H1 (cell line): ENCODE measurements around the gene IGSF5. TPM values are rescaled to one million over a fixed set of nuclear protein-coding genes. Genes with fewer than 3 reads are reported as not detected.

ENCODE experiments used
- CTCF ChIA-PET: fragments of 300-600 bp; sonication (Branson Sonifier 250); formaldehyde crosslinking; loops from one replicate; lab custom pipeline; 2021; ENCODE audit not compliant: partially characterized antibody; lab: Charles Lee
- POLR2A ChIA-PET: fragments of 300-600 bp; sonication (Branson Sonifier 250); formaldehyde crosslinking; loops from one replicate; lab custom pipeline; 2021; ENCODE audit warnings: inconsistent platforms; ENCODE audit not compliant: partially characterized antibody; lab: Charles Lee
- DNase-seq, 2 experiments: peaks; one replicate each; pipeline versions ENCODE4 v3.0.0 to v3.0.0-alpha.2; 2010 to 2022; ENCODE audit warnings: low spot score in 2 of 2, low read depth in 1 of 2, mixed read lengths in 1 of 2
- FAIRE-seq: peaks from 2 replicates; lab custom pipeline; 2011; peaks lifted over from hg19 to GRCh38; lab: Jason Lieb, UNC
- H2AFZ ChIP-seq: 2 replicates; pipeline ENCODE4 v1.8.1; 2012; ENCODE audit warnings: low read length, inconsistent platforms
- H2AK5ac ChIP-seq: 2 replicates; pipeline ENCODE4 v1.6.1; 2013; ENCODE audit warnings: low read depth, low read length
- H2BK120ac ChIP-seq: replicated peaks from 2 replicates; pipeline ENCODE3; 2013; ENCODE audit warnings: low read depth, low read length, inconsistent platforms
- H2BK12ac ChIP-seq: 2 replicates; pipeline ENCODE4 v1.6.1; 2013; ENCODE audit warnings: low read depth, low read length
- H2BK15ac ChIP-seq: 2 replicates; pipeline ENCODE4 v1.6.1; 2013; ENCODE audit warnings: low read length
- H2BK20ac ChIP-seq: 2 replicates; pipeline ENCODE4 v1.6.1; 2013; ENCODE audit warnings: low read length
- H2BK5ac ChIP-seq: 2 replicates; pipeline ENCODE4 v1.6.1; 2013; ENCODE audit warnings: low read depth, low read length
- H3K14ac ChIP-seq: 2 replicates; pipeline ENCODE4 v1.6.1; 2013; ENCODE audit warnings: inconsistent platforms; ENCODE audit not compliant: insufficient read length
- H3K18ac ChIP-seq: 2 replicates; pipeline ENCODE4 v1.6.1; 2013; ENCODE audit warnings: low read length; ENCODE audit errors: extremely low read depth
- H3K23ac ChIP-seq: 2 replicates; pipeline ENCODE4 v1.6.1; 2013; ENCODE audit warnings: inconsistent platforms; ENCODE audit not compliant: insufficient read length
- H3K23me2 ChIP-seq: 2 replicates; pipeline ENCODE4 v1.6.1; 2013; ENCODE audit warnings: low read depth, low read length
- H3K27ac ChIP-seq: 2 replicates; pipeline ENCODE4 v1.6.1; 2011; ENCODE audit warnings: low read depth, low read length, inconsistent platforms
- H3K27me3 ChIP-seq, 4 experiments: replicated peaks in 1 of 4; 1 replicate in 1 of 4; 2 replicates in 3 of 4; pipeline versions ENCODE4 v1.6.1 to v1.8.1; 2011 to 2013; ENCODE audit warnings: low read length in 3 of 4, mild to moderate bottlenecking in 3 of 4, inconsistent platforms in 2 of 4, mixed read lengths in 2 of 4, moderate library complexity in 1 of 4; ENCODE audit not compliant: control insufficient read depth in 3 of 4, insufficient read depth in 3 of 4; ENCODE audit errors: extremely low read depth in 1 of 4
- H3K36me3 ChIP-seq, 4 experiments: 2 replicates each; pipeline versions ENCODE4 v1.6.1 to v1.8.1; 2011 to 2013; ENCODE audit warnings: mild to moderate bottlenecking in 4 of 4, low read length in 3 of 4, moderate library complexity in 2 of 4, control low read depth in 1 of 4, inconsistent platforms in 1 of 4; ENCODE audit not compliant: insufficient read depth in 4 of 4, control insufficient read depth in 2 of 4
- H3K4ac ChIP-seq: replicated peaks from 2 replicates; pipeline ENCODE3; 2013; ENCODE audit warnings: low read length, low read depth, mixed read lengths, inconsistent platforms; ENCODE audit not compliant: insufficient read length
- H3K4me1 ChIP-seq, 4 experiments: replicated peaks in 1 of 4; 1 replicate in 1 of 4; 2 replicates in 3 of 4; pipeline versions ENCODE4 v1.6.1 to v1.8.1; 2011 to 2013; ENCODE audit warnings: low read length in 3 of 4, inconsistent platforms in 2 of 4, mixed read lengths in 1 of 4; ENCODE audit not compliant: insufficient read depth in 4 of 4, control insufficient read depth in 3 of 4
- H3K4me2 ChIP-seq, 2 experiments: 2 replicates each; pipeline versions ENCODE4 v1.6.1 to v1.8.1; 2011 to 2013; ENCODE audit warnings: low read depth in 2 of 2, low read length in 2 of 2, control low read depth in 1 of 2, inconsistent platforms in 1 of 2, mild to moderate bottlenecking in 1 of 2; ENCODE audit not compliant: insufficient read depth in 1 of 2
- H3K4me3 ChIP-seq, 4 experiments: fragments of 200-600, 300-600 bp in 1 of 4; sonication (generic), shearing (Covaris generic), sonication (Bioruptor Twin) in 1 of 4; 2 replicates each; pipeline versions ENCODE4 v1.5.1 to v1.8.1; 2011 to 2016; ENCODE audit warnings: low read length in 4 of 4, low read depth in 3 of 4, control low read depth in 2 of 4, inconsistent platforms in 2 of 4, mild to moderate bottlenecking in 2 of 4, mixed read lengths in 1 of 4, moderate library complexity in 1 of 4; ENCODE audit not compliant: insufficient read depth in 2 of 4; ENCODE audit errors: extremely low read depth in 1 of 4
- H3K56ac ChIP-seq: replicated peaks from 2 replicates; pipeline ENCODE3; 2013; ENCODE audit warnings: low read depth, mild to moderate bottlenecking, mixed read lengths, low read length, inconsistent platforms; ENCODE audit not compliant: insufficient read length
- H3K79me1 ChIP-seq: 2 replicates; pipeline ENCODE4 v1.6.1; 2013; ENCODE audit warnings: low read depth, low read length, control low read depth
- H3K79me2 ChIP-seq, 2 experiments: 2 replicates each; pipeline versions ENCODE4 v1.6.1 to v1.8.1; 2012 to 2013; ENCODE audit warnings: low read length in 2 of 2, mild to moderate bottlenecking in 2 of 2, inconsistent platforms in 1 of 2; ENCODE audit not compliant: insufficient read depth in 2 of 2, control insufficient read depth in 1 of 2
- H3K9ac ChIP-seq, 4 experiments: replicated peaks in 1 of 4; 1 replicate in 1 of 4; 2 replicates in 3 of 4; pipeline versions ENCODE4 v1.6.1 to v1.8.1; 2011 to 2013; ENCODE audit warnings: low read depth in 3 of 4, low read length in 3 of 4, control low read depth in 2 of 4, mild to moderate bottlenecking in 2 of 4, moderate library complexity in 2 of 4, inconsistent platforms in 1 of 4; ENCODE audit errors: extremely low read depth in 1 of 4
- H3K9me3 ChIP-seq, 2 experiments: 2 replicates each; pipeline versions ENCODE4 v1.6.1 to v1.8.1; 2012 to 2013; ENCODE audit warnings: mild to moderate bottlenecking in 2 of 2, moderate library complexity in 2 of 2, control low read depth in 1 of 2, inconsistent platforms in 1 of 2, low read depth in 1 of 2, low read length in 1 of 2, mixed read lengths in 1 of 2; ENCODE audit not compliant: insufficient read depth in 2 of 2
- H4K20me1 ChIP-seq, 2 experiments: replicated peaks in 1 of 2; 2 replicates each; pipeline versions ENCODE3 to v1.8.1; 2011 to 2013; ENCODE audit warnings: inconsistent platforms in 2 of 2, low read length in 2 of 2, mild to moderate bottlenecking in 1 of 2; ENCODE audit not compliant: insufficient read depth in 2 of 2, control insufficient read depth in 1 of 2
- H4K5ac ChIP-seq: 2 replicates; pipeline ENCODE4 v1.6.1; 2013; ENCODE audit warnings: low read length, low read depth, mixed read lengths, inconsistent platforms; ENCODE audit not compliant: insufficient read length
- H4K8ac ChIP-seq: 2 replicates; pipeline ENCODE4 v1.8.0; 2013; ENCODE audit warnings: mild to moderate bottlenecking, moderate library complexity, low read length, inconsistent platforms; ENCODE audit not compliant: insufficient read depth; ENCODE audit errors: extremely low read depth
- H4K91ac ChIP-seq: replicated peaks from 2 replicates; pipeline ENCODE3; 2013; ENCODE audit warnings: low read length, mixed read lengths, inconsistent platforms; ENCODE audit not compliant: insufficient read length
- BRCA1 ChIP-seq: IDR thresholded peaks from 2 replicates; pipeline ENCODE4 v1.6.1; 2012; ENCODE audit warnings: low read depth, low read length, improper control_type of control experiment
- CTCF ChIP-seq, 3 experiments: IDR thresholded peaks; 1 replicate in 2 of 3; 2 replicates in 1 of 3; pipeline versions ENCODE4 v1.5.1 to v1.6.1; 2011; ENCODE audit warnings: low read length in 3 of 3, mild to moderate bottlenecking in 3 of 3, inconsistent platforms in 2 of 3, low read depth in 1 of 3, moderate library complexity in 1 of 3; ENCODE audit not compliant: insufficient read depth in 1 of 3; ENCODE audit errors: control extremely low read depth in 1 of 3
- GABPA ChIP-seq: IDR thresholded peaks from 2 replicates; pipeline ENCODE4 v1.6.1; 2011; ENCODE audit warnings: mild to moderate bottlenecking, low read length, moderate library complexity, borderline replicate concordance; ENCODE audit not compliant: insufficient read depth
- KDM4A ChIP-seq: IDR thresholded peaks from one replicate; pipeline ENCODE4 v1.7.1; 2012; ENCODE audit warnings: low read depth, mild to moderate bottlenecking, moderate library complexity, low read length, inconsistent platforms; ENCODE audit not compliant: severe bottlenecking
- KDM5A ChIP-seq: fragments of 200-600 bp; IDR thresholded peaks from 2 replicates; pipeline ENCODE4 v1.7.1; 2012; ENCODE audit warnings: mild to moderate bottlenecking, low read length, inconsistent platforms, mixed read lengths
- MAFK ChIP-seq: IDR thresholded peaks from 2 replicates; pipeline ENCODE4 v1.6.1; 2012; ENCODE audit warnings: low read depth, mild to moderate bottlenecking, improper control_type of control experiment, low read length
- POLR2A ChIP-seq, 2 experiments: IDR thresholded peaks; 1 replicate in 1 of 2; 2 replicates in 1 of 2; pipeline ENCODE4 v1.6.1; 2011; ENCODE audit warnings: low read depth in 2 of 2, low read length in 2 of 2, mild to moderate bottlenecking in 2 of 2; ENCODE audit errors: control extremely low read depth in 1 of 2
- POU5F1 ChIP-seq: IDR thresholded peaks from 2 replicates; pipeline ENCODE4 v1.6.1; 2011; ENCODE audit warnings: low read depth, mild to moderate bottlenecking, low read length, moderate library complexity
- RNF2 ChIP-seq: fragments of 200-900, 300-1000 bp; sonication (generic); IDR thresholded peaks from 2 replicates; pipeline ENCODE4 v1.7.1; 2016; ENCODE audit warnings: borderline replicate concordance, low read depth, mild to moderate bottlenecking, antibody characterized with exemption, low read length; ENCODE audit not compliant: poor library complexity, severe bottlenecking; ENCODE audit errors: missing control alignments
- SUZ12 ChIP-seq: fragments of 200-600 bp; sonication (generic); IDR thresholded peaks from 2 replicates; pipeline ENCODE4 v1.6.1; 2012; ENCODE audit warnings: mild to moderate bottlenecking, inconsistent platforms, low read length, moderate library complexity, mixed read lengths
- TAF1 ChIP-seq: IDR thresholded peaks from 2 replicates; pipeline ENCODE4 v1.6.1; 2011; ENCODE audit warnings: mild to moderate bottlenecking, low read depth, low read length
- ZNF274 ChIP-seq: IDR thresholded peaks from 2 replicates; pipeline ENCODE4 v1.7.0; 2012; ENCODE audit warnings: low read length, borderline replicate concordance; ENCODE audit errors: extremely low read depth
- WGBS, 2 experiments: shearing (Covaris generic) in 1 of 2; methylation state at CpG; one replicate each; pipeline versions ENCODE4 v1.1.6 to v1.1.7; 2013 to 2015; ENCODE audit warnings: low lambda C conversion rate in 2 of 2, mixed read lengths in 2 of 2, inconsistent platforms in 1 of 2, low coverage in 1 of 2, missing lambda C conversion rate in 1 of 2; ENCODE audit not compliant: insufficient replicate concordance in 2 of 2, insufficient coverage in 1 of 2, insufficient read length in 1 of 2; ENCODE audit errors: extremely low coverage in 1 of 2, missing lambda C conversion rate in 1 of 2; 5-methylcytosine and 5-hydroxymethylcytosine counted together
- polyA plus RNA-seq, 7 experiments: library from polyadenylated mRNA; depleted of rRNA in 3 of 7; stranded (reverse) in 5 of 7; unstranded in 2 of 7; fragments of >200 nt in 5 of 7; fragments of 200-250 nt in 2 of 7; gene quantifications; 1 replicate in 5 of 7; 2 replicates in 1 of 7; 4 replicates in 1 of 7; pipeline versions ENCODE4 v1.2.1 to v1.2.3, GENCODE V29; 2011 to 2013; ENCODE audit warnings: missing spikeins in 2 of 7, mixed read lengths in 2 of 7
- total RNA-seq: library from RNA; stranded (reverse); fragmentation: NEBNext Ultra II Directional; extraction: Animal tissue kit (Norgen Biotek cat#: 25700); gene quantifications from 2 replicates; pipeline ENCODE4 v1.2.1, GENCODE V29; 2021

Gene IGSF5
- total and polyA plus RNA-seq, 2 of the 8 experiments (the other 6 are each of a cell fraction or from before 2014, with no cell fraction given) = 4.4 to 5.4 TPM

DNA sequence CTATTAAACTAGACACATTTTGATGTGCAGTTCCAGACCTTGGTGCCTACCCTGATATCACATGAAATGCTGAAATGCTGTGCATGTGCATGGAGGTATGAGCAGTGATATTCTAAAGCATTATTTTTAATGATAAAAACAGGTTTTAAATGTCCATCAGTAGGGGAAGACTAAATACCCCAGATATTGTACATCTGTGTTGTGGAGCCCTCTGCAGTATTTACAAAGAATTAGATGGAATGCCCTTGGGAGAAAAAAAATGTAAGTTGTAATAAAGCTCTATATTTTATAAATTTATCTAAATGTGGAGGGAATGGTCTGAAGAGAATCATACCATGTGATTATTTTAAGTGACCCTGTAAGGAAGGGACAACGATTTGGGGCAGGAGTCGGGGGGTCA is 39.1 kb upstream of the IGSF5 start:
- no peak overlapping the region for H2AK5ac ChIP-seq
- no peaks in the 10 kb centered on the region for H3K36me3 ChIP-seq
- H3K4me1 ChIP-seq = peaks cover 3 to 12% (median 9%) of the 10 kb centered on the region in 4 experiments
- H2AFZ ChIP-seq = no peak overlapping the region
- CTCF ChIA-PET = interaction anchor here (0.9 to 3.0 kb wide), 4 partner anchors 9 to 188 kb away, joined by 3 to 13 read pairs (median 8); no protein-coding TSS in a partner anchor
- H3K23ac ChIP-seq = no peak overlapping the region
- H2BK120ac ChIP-seq = no peak overlapping the region
- no peak overlapping the region for H3K18ac ChIP-seq
- no peak overlapping the region for H3K4me2 ChIP-seq
- no peak overlapping the region for H3K9ac ChIP-seq
- POLR2A ChIA-PET = no interaction called here
- no peak overlapping the region for H4K91ac ChIP-seq
- H3K4me3 ChIP-seq = no peak overlapping the region
- H3K23me2 ChIP-seq = peaks cover 3% of the 10 kb centered on the region; the same call in 1 of the 2 replicates
- H3K27me3 ChIP-seq = no peaks in the 10 kb centered on the region
- H3K4ac ChIP-seq = no peak overlapping the region
- FAIRE-seq (no peak), DNase-seq (no peak)
- no peak overlapping the region for H4K8ac ChIP-seq
- H2BK12ac ChIP-seq = no peak overlapping the region
- no peaks in the 10 kb centered on the region for H3K79me2 ChIP-seq
- no peaks in the 10 kb centered on the region for H4K20me1 ChIP-seq
- H3K9me3 ChIP-seq = peaks cover 12 to 13% of the 10 kb centered on the region in 2 experiments
- no peak overlapping the region for H2BK15ac ChIP-seq
- H3K14ac ChIP-seq = no peak overlapping the region
- H2BK20ac ChIP-seq = peak overlapping the region; percentile 99; the same call in 1 of the 2 replicates
- H4K5ac ChIP-seq = no peak overlapping the region
- H3K27ac ChIP-seq = no peak overlapping the region
- H3K56ac ChIP-seq = no peak overlapping the region
- no peak overlapping the region for H2BK5ac ChIP-seq
- 87% methylated on average over 2 of the region's 2 CpGs; no CpG with 5 or more reads in 1 of the 2 experiments for WGBS, 2 experiments
- no peaks in the 10 kb centered on the region; the same call in 1 of the 2 replicates for H3K79me1 ChIP-seq
- TF ChIP-seq SUZ12 (no peak), POU5F1 (no peak), RNF2 (no peak), BRCA1 (no peak), KDM4A (no peak), CTCF (IDR thresholded peaks at IDR 0.05; ENCODE audit: control extremely low read depth in 1 of 3, insufficient read depth in 1 of 3, low read depth in 1 of 3, low read length in 3 of 3) (no peak), ZNF274 (no peak), POLR2A (IDR thresholded peaks at IDR 0.05; ENCODE audit: control extremely low read depth in 1 of 2, low read depth in 2 of 2, low read length in 2 of 2) (no peak), GABPA (no peak), KDM5A (no peak), TAF1 (no peak), MAFK (no peak)
